Tibial nerve (tissue), 4 donors: ENCODE measurements around the gene ZBTB7C. TPM values are rescaled to one million over a fixed set of nuclear protein-coding genes. Genes with fewer than 3 reads are reported as not detected.

ENCODE experiments used
- DNase-seq, 2 donors: peaks; one replicate each; pipeline ENCODE4 v3.0.0-alpha.2; 2019; ENCODE audit warnings: low spot score in 2 of 2
- H3K27ac ChIP-seq, 4 donors: fragments of 200-600 bp; sonication (generic) in 3 of 4; one replicate each; pipeline ENCODE4 v1.5.1; 2017 to 2019; ENCODE audit warnings: mild to moderate bottlenecking in 1 of 4
- H3K27me3 ChIP-seq, 2 donors: fragments of 200-600 bp; sonication (generic) in 1 of 2; one replicate each; pipeline versions ENCODE4 v1.5.1 to v1.6.0; 2017 to 2019
- H3K36me3 ChIP-seq, 3 donors: fragments of 200-600 bp; sonication (generic); one replicate each; pipeline ENCODE4 v1.5.1; 2018 to 2019
- H3K4me1 ChIP-seq, 4 donors: fragments of 200-600 bp; sonication (generic) in 3 of 4; one replicate each; pipeline ENCODE4 v1.5.1; 2017 to 2019
- H3K4me3 ChIP-seq, 4 donors: fragments of 200-600 bp; sonication (generic) in 3 of 4; one replicate each; pipeline ENCODE4 v1.5.1; 2017 to 2019; ENCODE audit warnings: mild to moderate bottlenecking in 1 of 4, moderate library complexity in 1 of 4
- H3K9me3 ChIP-seq, 4 donors: fragments of 200-600 bp; sonication (generic) in 3 of 4; one replicate each; pipeline ENCODE4 v1.5.1; 2017 to 2019
- EP300 ChIP-seq, 2 donors: sonication (generic); formaldehyde crosslinking; IDR thresholded peaks; one replicate each; pipeline ENCODE4 v1.6.1; 2017; ENCODE audit warnings: antibody characterized with exemption in 2 of 2, mild to moderate bottlenecking in 1 of 2
- POLR2A ChIP-seq, 2 donors: fragments of 450-650 bp; IDR thresholded peaks; one replicate each; pipeline ENCODE4 v1.6.1; 2017; ENCODE audit warnings: antibody characterized with exemption in 2 of 2, mild to moderate bottlenecking in 2 of 2, moderate library complexity in 2 of 2
- WGBS, 2 donors: methylation state at CpG; one replicate each; pipeline ENCODE4 v1.1.5; 2018; 5-methylcytosine and 5-hydroxymethylcytosine counted together
- total RNA-seq, 4 donors: library from RNA; depleted of rRNA; stranded (reverse); fragments of >200 nt; gene quantifications; one replicate each; pipeline ENCODE4 v1.1.0, GENCODE V29; 2016
- TF ChIP-seq, protein P1 (sequence below), 5 experiments: fragments of 200-600 bp in 3 of 5; fragments of 450-650 bp in 2 of 5; sonication (generic) in 3 of 5; IDR thresholded peaks; one replicate each; pipeline ENCODE4 v1.5.1; 2016 to 2019; ENCODE audit warnings: antibody characterized with exemption in 5 of 5, mild to moderate bottlenecking in 3 of 5, moderate library complexity in 2 of 5

ZBTB7C gene
- total RNA-seq, 4 donors from 2014 or later: 24.6 to 95.0 (median 75.3) TPM

DNA sequence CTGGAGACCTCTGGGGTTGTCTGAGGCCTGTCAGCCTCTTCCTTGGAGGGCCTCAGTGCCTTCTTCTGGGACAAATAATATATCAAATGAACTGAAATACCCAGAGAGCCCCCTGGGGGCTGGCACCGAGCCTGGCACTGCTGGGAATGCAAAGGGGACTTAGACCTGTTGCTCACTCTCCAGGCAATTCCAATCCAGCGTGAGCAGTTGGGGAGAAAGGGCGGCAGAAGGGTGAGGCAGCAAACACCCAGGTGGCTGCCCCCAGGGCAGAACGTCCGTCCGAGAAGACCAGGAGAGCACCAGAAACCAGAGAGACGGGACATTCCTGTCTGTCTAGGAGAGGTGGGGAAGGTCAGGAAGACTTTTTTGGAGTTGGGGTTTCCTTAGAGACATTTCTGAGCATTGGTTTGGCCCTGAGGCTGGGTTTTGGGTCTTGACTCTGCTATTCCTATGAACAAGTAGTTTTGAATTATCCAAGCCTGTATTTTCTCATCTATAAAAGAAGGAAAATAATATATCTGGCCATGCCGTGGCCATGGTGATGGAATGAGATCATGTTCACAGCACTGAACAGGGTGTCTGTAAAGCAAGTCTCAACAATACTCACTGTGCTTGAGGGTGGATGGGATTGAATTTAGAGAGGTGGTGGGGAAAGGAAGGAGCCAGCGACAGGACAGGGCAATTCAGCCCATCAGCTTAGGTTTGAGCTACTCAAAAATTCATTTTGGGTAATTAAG is 44.3 kb upstream of the ZBTB7C start:
- no peaks in the 10 kb centered on the region for H3K9me3 ChIP-seq
- H3K4me1 ChIP-seq: peaks cover 0 to 45% (median 38%) of the 10 kb centered on the region in 4 donors
- no peak overlapping the region for H3K4me3 ChIP-seq
- DNase-seq: no peak
- H3K27me3 ChIP-seq: no peaks in the 10 kb centered on the region
- peak overlapping the region; percentile 11 to 88 (median 68) for H3K27ac ChIP-seq
- H3K36me3 ChIP-seq: no peaks in the 10 kb centered on the region
- TF ChIP-seq EP300 (IDR thresholded peaks at IDR 0.05): no peak
- WGBS, 2 donors: 49% methylated on average over 9 of the region's 9 CpGs

DNA sequence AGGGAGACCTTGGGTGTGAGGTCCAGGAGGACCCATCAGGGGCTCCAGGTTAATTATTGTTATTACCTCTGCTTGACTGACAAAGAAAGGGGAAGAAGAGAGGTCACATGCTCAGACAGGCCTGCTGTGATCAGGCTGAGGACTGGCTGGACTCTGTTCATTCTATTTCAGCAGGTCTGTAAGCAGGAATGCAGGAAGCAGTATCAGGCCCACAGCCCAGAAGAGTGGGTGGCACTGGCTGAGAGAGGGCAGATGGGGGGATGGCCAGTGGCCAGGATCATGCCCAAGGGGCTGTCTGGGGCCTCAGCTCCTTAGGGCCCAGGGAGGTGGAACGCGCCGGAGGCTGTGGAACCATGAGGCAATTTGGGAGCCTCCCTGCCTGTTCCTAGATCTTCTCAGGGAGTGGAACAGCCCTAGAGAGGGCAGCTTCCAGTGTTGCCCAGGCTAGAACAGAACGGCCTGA is 43.7 kb upstream of the ZBTB7C start:
- H3K27me3 ChIP-seq: no peaks in the 10 kb centered on the region
- H3K9me3 ChIP-seq: no peaks in the 10 kb centered on the region
- H3K4me3 ChIP-seq: no peak overlapping the region
- peaks cover 0 to 45% (median 38%) of the 10 kb centered on the region in 4 donors for H3K4me1 ChIP-seq
- no peaks in the 10 kb centered on the region for H3K36me3 ChIP-seq
- TF ChIP-seq, protein P1, sequence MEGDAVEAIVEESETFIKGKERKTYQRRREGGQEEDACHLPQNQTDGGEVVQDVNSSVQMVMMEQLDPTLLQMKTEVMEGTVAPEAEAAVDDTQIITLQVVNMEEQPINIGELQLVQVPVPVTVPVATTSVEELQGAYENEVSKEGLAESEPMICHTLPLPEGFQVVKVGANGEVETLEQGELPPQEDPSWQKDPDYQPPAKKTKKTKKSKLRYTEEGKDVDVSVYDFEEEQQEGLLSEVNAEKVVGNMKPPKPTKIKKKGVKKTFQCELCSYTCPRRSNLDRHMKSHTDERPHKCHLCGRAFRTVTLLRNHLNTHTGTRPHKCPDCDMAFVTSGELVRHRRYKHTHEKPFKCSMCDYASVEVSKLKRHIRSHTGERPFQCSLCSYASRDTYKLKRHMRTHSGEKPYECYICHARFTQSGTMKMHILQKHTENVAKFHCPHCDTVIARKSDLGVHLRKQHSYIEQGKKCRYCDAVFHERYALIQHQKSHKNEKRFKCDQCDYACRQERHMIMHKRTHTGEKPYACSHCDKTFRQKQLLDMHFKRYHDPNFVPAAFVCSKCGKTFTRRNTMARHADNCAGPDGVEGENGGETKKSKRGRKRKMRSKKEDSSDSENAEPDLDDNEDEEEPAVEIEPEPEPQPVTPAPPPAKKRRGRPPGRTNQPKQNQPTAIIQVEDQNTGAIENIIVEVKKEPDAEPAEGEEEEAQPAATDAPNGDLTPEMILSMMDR (IDR thresholded peaks at IDR 0.05): no peak
- peak in 1 of 2 donors; percentile 17 for TF ChIP-seq EP300 (IDR thresholded peaks at IDR 0.05)
- H3K27ac ChIP-seq: peak overlapping the region; percentile 21 to 88 (median 68)
- DNase-seq: no peak
- WGBS, 2 donors: 37 to 64% methylated on average over 4 of the region's 4 CpGs

DNA sequence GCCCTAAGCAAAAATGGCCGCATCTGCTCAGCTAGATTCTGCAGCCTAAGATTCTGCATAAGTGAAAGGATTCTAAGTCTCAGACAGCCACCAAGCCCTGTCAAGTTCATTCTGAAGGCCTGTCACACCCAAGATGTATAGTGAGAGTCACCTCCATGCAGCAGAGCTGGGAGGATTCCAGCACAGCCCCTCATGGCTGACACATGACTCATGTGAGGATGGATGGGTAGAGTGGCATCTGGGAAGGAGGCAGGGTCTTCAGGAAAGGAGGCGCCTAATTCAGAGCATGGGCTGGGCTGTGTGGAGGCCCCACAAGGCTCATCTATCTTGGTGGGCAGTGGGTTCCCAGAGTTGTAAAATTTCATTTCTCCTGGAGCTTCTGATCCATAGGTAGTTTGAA is 41.5 kb upstream of the ZBTB7C start:
- Histone ChIP-seq H3K27ac (no peak overlapping the region), H3K4me1 (peaks cover 0 to 53% (median 30%) of the 10 kb centered on the region in 4 donors), H3K27me3 (no peaks in the 10 kb centered on the region), H3K36me3 (no peaks in the 10 kb centered on the region), H3K4me3 (no peak overlapping the region), H3K9me3 (no peaks in the 10 kb centered on the region)
- no peak for DNase-seq
- 96 to 100% methylated on average over 2 of the region's 2 CpGs for WGBS, 2 donors
- TF ChIP-seq POLR2A (IDR thresholded peaks at IDR 0.05): no peak
- TF ChIP-seq, protein P1 (IDR thresholded peaks at IDR 0.05): no peak
- no peak for TF ChIP-seq EP300 (IDR thresholded peaks at IDR 0.05)

DNA sequence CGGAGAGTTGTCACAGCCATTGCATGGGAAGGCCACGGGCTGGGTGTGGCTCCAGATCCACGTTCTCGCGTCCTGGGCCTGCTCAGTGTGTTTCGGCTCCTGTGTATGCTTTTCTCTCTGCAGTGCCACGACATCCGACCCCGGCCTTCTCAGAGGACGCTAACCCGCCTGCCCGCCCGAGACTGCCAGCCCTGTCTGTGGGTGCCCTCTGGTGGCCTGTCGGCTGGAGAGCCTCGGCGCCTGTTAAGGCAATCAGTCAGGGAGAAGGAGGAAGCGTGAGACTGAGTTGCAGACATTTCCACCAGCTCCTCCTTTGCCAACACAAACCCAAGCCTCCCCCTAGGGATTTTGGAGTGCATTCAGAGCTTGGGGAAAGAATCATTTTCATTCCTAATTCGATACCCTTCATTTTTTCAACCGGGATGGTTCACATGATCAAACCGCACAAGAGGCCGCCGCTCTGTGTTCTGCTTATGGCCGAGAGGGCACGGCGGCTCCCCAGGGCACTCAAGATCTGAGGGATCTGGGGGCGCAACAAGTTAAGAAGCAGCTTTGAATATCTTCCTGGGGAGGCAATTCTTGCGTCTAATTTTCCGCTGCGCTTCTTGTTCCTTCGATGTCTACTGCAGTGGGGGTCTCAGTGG is 37.5 kb upstream of the ZBTB7C start:
- H3K9me3 ChIP-seq: no peaks in the 10 kb centered on the region
- H3K36me3 ChIP-seq: no peaks in the 10 kb centered on the region
- 30 to 46% methylated on average over 21 to 29 of the region's 30 CpGs for WGBS, 2 donors
- no peak overlapping the region for H3K4me3 ChIP-seq
- H3K4me1 ChIP-seq: peaks cover 0 to 34% (median 2%) of the 10 kb centered on the region in 4 donors
- no peak for TF ChIP-seq POLR2A (IDR thresholded peaks at IDR 0.05)
- TF ChIP-seq, protein P1 (IDR thresholded peaks at IDR 0.05): peak; percentile 71 to 93 (median 86)
- peak in 1 of 2 donors; percentile 33 for TF ChIP-seq EP300 (IDR thresholded peaks at IDR 0.05)
- peak overlapping the region in 1 of 4 donors; percentile 32 for H3K27ac ChIP-seq
- peak; percentile 85 to 90 for DNase-seq
- no peaks in the 10 kb centered on the region for H3K27me3 ChIP-seq

DNA sequence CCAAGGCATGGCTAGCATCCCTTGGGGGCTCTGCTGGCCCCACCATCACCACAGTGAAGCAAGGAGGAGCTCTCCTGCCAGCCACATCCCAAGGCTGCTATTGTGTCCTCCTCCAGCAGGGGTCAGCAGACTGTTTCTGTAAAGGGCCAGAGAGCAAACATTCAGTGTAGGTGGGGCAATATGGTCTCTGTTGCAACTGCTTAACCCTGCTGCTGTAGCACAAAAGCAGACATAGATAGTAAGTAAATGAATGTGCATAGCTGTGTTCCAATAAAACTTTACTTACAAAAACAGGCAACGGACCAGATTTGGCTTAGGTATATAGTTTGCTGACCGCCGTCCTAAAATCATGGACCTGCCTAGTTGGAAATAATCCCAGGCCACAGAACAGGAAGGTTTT is 36.4 kb upstream of the ZBTB7C start:
- H3K4me3 ChIP-seq: no peak overlapping the region
- no peaks in the 10 kb centered on the region for H3K9me3 ChIP-seq
- 87 to 90% methylated on average over 3 of the region's 3 CpGs for WGBS, 2 donors
- TF ChIP-seq, protein P1 (IDR thresholded peaks at IDR 0.05): peak; percentile 80 to 88 (median 81)
- TF ChIP-seq POLR2A (IDR thresholded peaks at IDR 0.05) (no peak), EP300 (IDR thresholded peaks at IDR 0.05) (peak in 1 of 2 donors; percentile 45)
- no peaks in the 10 kb centered on the region for H3K27me3 ChIP-seq
- peak overlapping the region in 1 of 4 donors; percentile 32 for H3K27ac ChIP-seq
- no peaks in the 10 kb centered on the region for H3K36me3 ChIP-seq
- H3K4me1 ChIP-seq: peaks cover 0 to 44% (median 6%) of the 10 kb centered on the region in 4 donors
- peak; percentile 75 to 89 for DNase-seq
